Neutrophil (primary cell): ENCODE data around the gene LRG1.

ENCODE experiments used
- H3K27ac ChIP-seq: fragments of 200-600 bp; sonication (generic); 2 replicates; pipeline ENCODE4 v1.5.1; 2016; ENCODE audit warnings: mild to moderate bottlenecking, moderate library complexity
- H3K27me3 ChIP-seq: fragments of 200-600 bp; sonication (generic); 2 replicates; pipeline ENCODE4 v1.6.0; 2016; ENCODE audit warnings: mild to moderate bottlenecking
- H3K36me3 ChIP-seq: fragments of 200-600 bp; sonication (generic); 2 replicates; pipeline ENCODE4 v1.5.1; 2017
- H3K4me1 ChIP-seq, 2 experiments: fragments of 200-600 bp in 1 of 2; sonication (generic) in 1 of 2; 1 replicate in 1 of 2; 2 replicates in 1 of 2; pipeline versions ENCODE4 v1.5.1 to v1.6.1; 2013 to 2016; ENCODE audit warnings: low read depth in 1 of 2, low read length in 1 of 2, mild to moderate bottlenecking in 1 of 2, moderate library complexity in 1 of 2; ENCODE audit not compliant: control insufficient read depth in 1 of 2, insufficient read depth in 1 of 2
- H3K4me3 ChIP-seq, 2 experiments: fragments of 200-600 bp in 1 of 2; sonication (generic) in 1 of 2; 1 replicate in 1 of 2; 2 replicates in 1 of 2; pipeline ENCODE4 v1.5.1; 2013 to 2016; ENCODE audit warnings: low read depth in 1 of 2, low read length in 1 of 2, mild to moderate bottlenecking in 1 of 2, moderate library complexity in 1 of 2
- H3K9me3 ChIP-seq: fragments of 200-600 bp; sonication (generic); 2 replicates; pipeline ENCODE4 v1.5.1; 2016
- TF ChIP-seq, protein P1 (sequence below): fragments of 200-600 bp; sonication (generic); IDR thresholded peaks from 2 replicates; pipeline ENCODE4 v1.5.1; 2016; ENCODE audit warnings: antibody characterized with exemption

Gene LRG1

GRCh38 chr19:4516199-4516938 is 23.5 kb downstream of the LRG1 start:
- no peaks in the 10 kb centered on the region for H3K27me3 ChIP-seq
- peaks cover 11 to 14% of the 10 kb centered on the region in 2 experiments for H3K4me1 ChIP-seq
- no peaks in the 10 kb centered on the region for H3K9me3 ChIP-seq
- peaks cover 37% of the 10 kb centered on the region for H3K36me3 ChIP-seq
- H3K4me3 ChIP-seq = no peak overlapping the region
- no peak overlapping the region for H3K27ac ChIP-seq
- TF ChIP-seq, protein P1, sequence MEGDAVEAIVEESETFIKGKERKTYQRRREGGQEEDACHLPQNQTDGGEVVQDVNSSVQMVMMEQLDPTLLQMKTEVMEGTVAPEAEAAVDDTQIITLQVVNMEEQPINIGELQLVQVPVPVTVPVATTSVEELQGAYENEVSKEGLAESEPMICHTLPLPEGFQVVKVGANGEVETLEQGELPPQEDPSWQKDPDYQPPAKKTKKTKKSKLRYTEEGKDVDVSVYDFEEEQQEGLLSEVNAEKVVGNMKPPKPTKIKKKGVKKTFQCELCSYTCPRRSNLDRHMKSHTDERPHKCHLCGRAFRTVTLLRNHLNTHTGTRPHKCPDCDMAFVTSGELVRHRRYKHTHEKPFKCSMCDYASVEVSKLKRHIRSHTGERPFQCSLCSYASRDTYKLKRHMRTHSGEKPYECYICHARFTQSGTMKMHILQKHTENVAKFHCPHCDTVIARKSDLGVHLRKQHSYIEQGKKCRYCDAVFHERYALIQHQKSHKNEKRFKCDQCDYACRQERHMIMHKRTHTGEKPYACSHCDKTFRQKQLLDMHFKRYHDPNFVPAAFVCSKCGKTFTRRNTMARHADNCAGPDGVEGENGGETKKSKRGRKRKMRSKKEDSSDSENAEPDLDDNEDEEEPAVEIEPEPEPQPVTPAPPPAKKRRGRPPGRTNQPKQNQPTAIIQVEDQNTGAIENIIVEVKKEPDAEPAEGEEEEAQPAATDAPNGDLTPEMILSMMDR = no peak

DNA sequence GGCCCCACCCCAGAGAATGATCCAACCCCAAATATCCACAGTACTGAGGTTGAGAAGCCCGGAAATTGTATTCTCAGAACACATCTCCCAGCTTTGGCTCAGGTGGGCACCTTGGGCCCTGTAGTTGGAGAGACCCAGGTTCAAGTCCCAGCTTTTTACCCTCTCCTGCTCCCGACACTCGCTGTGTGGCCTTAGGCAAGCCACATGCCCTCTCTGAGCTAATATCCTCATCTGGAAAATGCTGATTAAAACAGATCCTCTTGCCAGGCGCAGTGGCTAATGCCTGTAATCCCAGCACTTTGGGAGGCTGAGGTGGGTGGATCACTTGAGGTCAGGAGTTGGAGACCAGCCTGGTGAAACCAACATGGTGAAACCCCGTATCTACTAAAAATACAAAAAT is 24.1 kb downstream of the LRG1 start:
- Histone ChIP-seq H3K27ac (no peak overlapping the region), H3K36me3 (peaks cover 32% of the 10 kb centered on the region), H3K27me3 (no peaks in the 10 kb centered on the region), H3K9me3 (no peaks in the 10 kb centered on the region), H3K4me3 (no peak overlapping the region), H3K4me1 (peaks cover 11 to 14% of the 10 kb centered on the region in 2 experiments)
- TF ChIP-seq, protein P1 = no peak

DNA sequence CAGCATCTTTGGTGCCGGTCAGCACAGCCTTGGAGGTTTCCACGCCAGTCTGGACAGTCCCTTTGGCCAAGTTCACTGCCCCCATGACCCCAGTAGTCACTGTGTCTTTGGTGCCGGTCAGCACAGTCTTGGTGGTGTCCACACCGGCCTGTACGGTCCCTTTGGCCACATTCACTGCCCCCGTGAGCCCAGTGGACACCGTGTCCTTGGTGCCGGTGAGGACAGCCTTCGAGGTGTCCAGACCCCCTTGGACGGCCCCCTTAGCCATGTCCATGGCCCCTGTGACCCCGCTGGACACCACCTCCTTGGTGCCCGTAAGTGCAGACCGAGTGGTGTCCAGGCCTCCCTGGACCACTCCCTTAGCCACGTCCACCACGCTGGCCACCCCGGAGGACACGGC is 26.6 kb downstream of the LRG1 start:
- Histone ChIP-seq H3K4me1 (peaks cover 3 to 4% of the 10 kb centered on the region in 2 experiments), H3K27me3 (no peaks in the 10 kb centered on the region), H3K36me3 (peaks cover 37% of the 10 kb centered on the region), H3K9me3 (no peaks in the 10 kb centered on the region), H3K4me3 (no peak overlapping the region), H3K27ac (no peak overlapping the region)
- TF ChIP-seq, protein P1 = no peak

- Histone ChIP-seq H3K4me3 (no peak overlapping the region), H3K27me3 (no peaks in the 10 kb centered on the region), H3K36me3 (peaks cover 43% of the 10 kb centered on the region), H3K27ac (no peak overlapping the region), H3K9me3 (no peaks in the 10 kb centered on the region), H3K4me1 (no peaks in the 10 kb centered on the region)
- TF ChIP-seq, protein P1 = no peak
Measured at GRCh38 chr19:4512070-4512469, 27.8 kb downstream of the LRG1 start.

GRCh38 chr19:4511300-4512054 is 28.4 kb downstream of the LRG1 start:
- TF ChIP-seq, protein P1 = no peak
- Histone ChIP-seq H3K4me1 (no peaks in the 10 kb centered on the region), H3K9me3 (no peaks in the 10 kb centered on the region), H3K27me3 (no peaks in the 10 kb centered on the region), H3K4me3 (no peak overlapping the region), H3K27ac (no peak overlapping the region), H3K36me3 (peaks cover 45% of the 10 kb centered on the region)
